ENCODE data around the gene GPBP1. TPM values are rescaled to one million over a fixed set of nuclear protein-coding genes. Genes with fewer than 3 reads are reported as not detected.

GPBP1 gene
- total and polyA plus RNA-seq, 4 donors, result 42.6 to 159 (median 49.4) TPM

DNA sequence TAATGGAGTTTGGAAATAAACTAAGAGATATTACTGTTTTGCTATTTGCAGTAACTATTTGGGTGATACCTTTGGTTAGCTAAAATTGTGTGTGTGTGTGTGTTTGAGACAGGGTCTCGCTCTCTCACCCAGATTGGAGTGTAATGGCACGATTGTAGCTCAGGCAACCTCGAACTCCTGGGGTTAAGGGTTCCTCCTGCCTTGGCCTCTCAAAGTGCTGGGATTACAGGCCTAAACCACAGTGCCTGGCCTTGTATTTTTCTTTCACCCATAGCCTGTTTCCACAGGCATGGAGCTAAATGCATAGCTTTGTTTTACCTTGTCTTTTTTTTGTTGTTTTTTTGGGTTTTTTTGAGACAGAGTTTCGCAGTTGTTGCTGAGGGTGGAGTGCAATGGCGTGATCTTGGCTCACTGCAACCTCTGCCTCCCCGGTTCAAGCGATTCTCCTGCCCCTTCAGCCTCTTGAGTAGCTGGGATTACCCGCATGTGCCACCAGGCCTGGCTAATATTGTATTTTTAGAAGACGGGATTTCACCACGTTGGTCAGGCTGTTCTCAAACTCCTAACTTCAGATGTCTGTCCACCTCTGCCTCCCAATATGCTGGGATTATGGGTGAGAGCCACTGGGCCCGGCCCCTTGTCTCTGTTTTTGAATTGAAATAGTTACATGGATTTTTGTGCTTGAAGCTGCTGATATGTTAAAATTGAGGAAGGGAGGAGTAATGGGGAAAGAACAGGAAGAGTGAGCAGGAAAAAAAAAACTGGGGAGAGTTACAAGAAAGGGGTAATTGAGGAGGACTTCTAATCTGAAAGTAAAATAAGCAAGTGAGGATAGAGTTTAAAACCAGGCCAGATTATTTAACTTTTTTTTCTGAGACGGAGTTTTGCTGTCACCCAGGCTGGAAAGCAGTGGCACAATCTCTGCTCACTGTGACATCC lies 5.7 kb downstream of the GPBP1 start:
- DNase-seq (no peak), ATAC-seq (ENCODE audit: insufficient read depth, low FRiP score) (no peak)
- TF ChIP-seq, protein P1, sequence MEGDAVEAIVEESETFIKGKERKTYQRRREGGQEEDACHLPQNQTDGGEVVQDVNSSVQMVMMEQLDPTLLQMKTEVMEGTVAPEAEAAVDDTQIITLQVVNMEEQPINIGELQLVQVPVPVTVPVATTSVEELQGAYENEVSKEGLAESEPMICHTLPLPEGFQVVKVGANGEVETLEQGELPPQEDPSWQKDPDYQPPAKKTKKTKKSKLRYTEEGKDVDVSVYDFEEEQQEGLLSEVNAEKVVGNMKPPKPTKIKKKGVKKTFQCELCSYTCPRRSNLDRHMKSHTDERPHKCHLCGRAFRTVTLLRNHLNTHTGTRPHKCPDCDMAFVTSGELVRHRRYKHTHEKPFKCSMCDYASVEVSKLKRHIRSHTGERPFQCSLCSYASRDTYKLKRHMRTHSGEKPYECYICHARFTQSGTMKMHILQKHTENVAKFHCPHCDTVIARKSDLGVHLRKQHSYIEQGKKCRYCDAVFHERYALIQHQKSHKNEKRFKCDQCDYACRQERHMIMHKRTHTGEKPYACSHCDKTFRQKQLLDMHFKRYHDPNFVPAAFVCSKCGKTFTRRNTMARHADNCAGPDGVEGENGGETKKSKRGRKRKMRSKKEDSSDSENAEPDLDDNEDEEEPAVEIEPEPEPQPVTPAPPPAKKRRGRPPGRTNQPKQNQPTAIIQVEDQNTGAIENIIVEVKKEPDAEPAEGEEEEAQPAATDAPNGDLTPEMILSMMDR (IDR thresholded peaks at IDR 0.05; ENCODE audit: control extremely low read depth, extremely low read depth), result no peak
- 23 to 32% methylated on average over 12 of the region's 12 CpGs for WGBS, 2 donors
- Histone ChIP-seq H3K9ac (ENCODE audit: insufficient read depth in 1 of 2, low read length in 2 of 2) (peak overlapping the region in 1 of 2 donors; percentile 27), H3K4me3 (no peak overlapping the region), H3K27ac (ENCODE audit: low read depth in 1 of 2, low read length in 1 of 2) (peak overlapping the region; percentile 4 to 51), H3K36me3 (ENCODE audit: control insufficient read depth in 4 of 4, insufficient read depth in 4 of 4, low read length in 4 of 4) (peaks cover 0 to 6% (median 5%) of the 10 kb centered on the region in 4 donors), H3K4me1 (ENCODE audit: control insufficient read depth in 5 of 5, insufficient read depth in 5 of 5, low read length in 5 of 5) (peaks cover 9 to 55% (median 21%) of the 10 kb centered on the region in 5 donors), H3K9me3 (ENCODE audit: control insufficient read depth in 4 of 4, insufficient read depth in 3 of 4, low read length in 3 of 4) (peaks cover 0 to 3% (median 0%) of the 10 kb centered on the region in 4 donors), H3K27me3 (ENCODE audit: control insufficient read depth in 3 of 3, insufficient read depth in 3 of 3, low read length in 2 of 3) (no peaks in the 10 kb centered on the region)

DNA sequence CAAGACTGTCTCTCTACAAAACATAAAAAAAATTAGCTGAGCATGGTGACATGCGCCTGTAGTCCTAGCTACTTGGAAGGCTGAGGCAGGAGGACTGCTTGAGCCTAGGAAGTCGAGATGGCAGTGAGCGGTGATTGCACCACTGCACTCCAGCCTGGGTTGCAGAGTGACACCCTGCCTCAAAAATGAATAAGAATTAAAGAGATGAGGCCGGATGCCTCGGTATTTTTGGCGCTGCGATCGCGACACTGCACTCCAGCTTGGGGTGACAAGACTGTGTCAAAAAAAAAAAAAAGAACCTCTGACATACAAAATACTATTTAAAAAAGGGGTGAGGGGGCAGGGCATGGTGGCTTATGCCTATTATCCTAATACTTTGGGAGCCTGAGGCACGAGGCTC lies 7.3 kb downstream of the GPBP1 start:
- Histone ChIP-seq H3K9ac (ENCODE audit: insufficient read depth in 1 of 2, low read length in 2 of 2) (no peak overlapping the region), H3K36me3 (ENCODE audit: control insufficient read depth in 4 of 4, insufficient read depth in 4 of 4, low read length in 4 of 4) (peaks cover 0 to 7% (median 5%) of the 10 kb centered on the region in 4 donors), H3K27ac (ENCODE audit: low read depth in 1 of 2, low read length in 1 of 2) (no peak overlapping the region), H3K4me1 (ENCODE audit: control insufficient read depth in 5 of 5, insufficient read depth in 5 of 5, low read length in 5 of 5) (peaks cover 9 to 41% (median 21%) of the 10 kb centered on the region in 5 donors), H3K27me3 (ENCODE audit: control insufficient read depth in 3 of 3, insufficient read depth in 3 of 3, low read length in 2 of 3) (no peaks in the 10 kb centered on the region), H3K9me3 (ENCODE audit: control insufficient read depth in 4 of 4, insufficient read depth in 3 of 4, low read length in 3 of 4) (peaks cover 0 to 3% (median 0%) of the 10 kb centered on the region in 4 donors), H3K4me3 (no peak overlapping the region)
- TF ChIP-seq, protein P1 (IDR thresholded peaks at IDR 0.05; ENCODE audit: control extremely low read depth, extremely low read depth), result no peak
- WGBS, 2 donors, result 71 to 77% methylated on average over 10 of the region's 10 CpGs
- DNase-seq (no peak), ATAC-seq (ENCODE audit: insufficient read depth, low FRiP score) (no peak)

DNA sequence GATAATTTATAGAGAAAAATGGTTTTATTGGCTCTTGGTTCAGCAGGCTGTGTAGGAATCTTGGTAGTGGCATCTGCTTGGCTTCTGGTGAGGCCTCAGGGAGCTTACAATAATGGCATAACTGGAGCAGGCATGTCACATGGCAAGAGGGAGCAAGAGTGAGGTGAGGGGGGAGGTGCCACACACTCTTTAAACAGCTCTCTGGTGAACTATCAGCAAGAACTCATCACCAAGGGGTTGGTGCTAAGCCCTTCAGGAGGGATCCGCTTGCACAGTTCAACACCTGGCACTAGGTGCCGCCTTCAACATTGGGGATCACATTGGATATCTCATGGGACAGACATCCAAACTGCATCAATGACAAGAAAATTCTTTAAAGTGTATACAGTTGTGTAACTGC lies 10.5 kb downstream of the GPBP1 start:
- Histone ChIP-seq H3K27me3 (ENCODE audit: control insufficient read depth in 3 of 3, insufficient read depth in 3 of 3, low read length in 2 of 3) (no peaks in the 10 kb centered on the region), H3K4me1 (ENCODE audit: control insufficient read depth in 5 of 5, insufficient read depth in 5 of 5, low read length in 5 of 5) (peaks cover 11 to 24% (median 18%) of the 10 kb centered on the region in 5 donors), H3K36me3 (ENCODE audit: control insufficient read depth in 4 of 4, insufficient read depth in 4 of 4, low read length in 4 of 4) (peaks cover 0 to 7% (median 5%) of the 10 kb centered on the region in 4 donors), H3K27ac (ENCODE audit: low read depth in 1 of 2, low read length in 1 of 2) (no peak overlapping the region), H3K4me3 (no peak overlapping the region), H3K9me3 (ENCODE audit: control insufficient read depth in 4 of 4, insufficient read depth in 3 of 4, low read length in 3 of 4) (peaks cover 0 to 3% (median 0%) of the 10 kb centered on the region in 4 donors), H3K9ac (ENCODE audit: insufficient read depth in 1 of 2, low read length in 2 of 2) (no peak overlapping the region)
- 98 to 99% methylated on average over 2 of the region's 2 CpGs for WGBS, 2 donors
- TF ChIP-seq, protein P1 (IDR thresholded peaks at IDR 0.05; ENCODE audit: control extremely low read depth, extremely low read depth), result no peak
- DNase-seq (no peak), ATAC-seq (ENCODE audit: insufficient read depth, low FRiP score) (no peak)
